HepG2 (cell line): Measurements from ENCODE around the gene SRPRB. TPM values are rescaled to one million over a fixed set of nuclear protein-coding genes. Genes with fewer than 3 reads are reported as not detected.

Source experiments
- ATAC-seq: fragments of 200-7000 bp; cut with Tn5 transposase; 3 replicates; pipeline ENCODE4 v1.9.1; 2020; ENCODE audit warnings: mild to moderate bottlenecking, moderate library complexity
- BruUV-seq: library from RNA; stranded (reverse); fragments of 400-500 nt; replicated peaks from 2 replicates; lab custom pipeline; 2021; lab: Mats Ljungman, UMichigan
- CTCF ChIA-PET: fragments of 300-600 bp; formaldehyde crosslinking; extraction: SDS; loops from one replicate; lab custom pipeline; 2021; ENCODE audit warnings: low total read pairs, inconsistent platforms, low intra/inter-chr PET ratio; lab: Yijun Ruan, JAX
- POLR2A ChIA-PET: fragments of 350-600 bp; sonication (Branson Sonifier 250); formaldehyde crosslinking; loops from one replicate; lab custom pipeline; 2020; ENCODE audit warnings: antibody characterized with exemption, inconsistent platforms; lab: Yijun Ruan, JAX
- DNase-seq: peaks from one replicate; pipeline ENCODE4 v3.0.0-alpha.2; 2015; ENCODE audit warnings: low spot score
- FAIRE-seq: peaks from 3 replicates; lab custom pipeline; 2011; peaks lifted over from hg19 to GRCh38; lab: Jason Lieb, UNC
- H2AFZ ChIP-seq: one replicate; pipeline ENCODE4 v1.6.1; 2011; ENCODE audit warnings: low read length, inconsistent platforms
- H3K27ac ChIP-seq: fragments of 300-600 bp; 3 replicates; pipeline ENCODE4 v1.8.0; 2011; ENCODE audit warnings: mixed run types, mild to moderate bottlenecking, mixed read lengths, low read length, inconsistent platforms; ENCODE audit not compliant: insufficient read depth; ENCODE audit errors: extremely low read length
- H3K27me3 ChIP-seq, 2 experiments: fragments of 200-600 bp in 1 of 2; 2 replicates in 1 of 2; 3 replicates in 1 of 2; pipeline versions ENCODE4 v1.6.0 to v1.8.0; 2011; ENCODE audit warnings: low read length in 2 of 2, mild to moderate bottlenecking in 2 of 2, moderate library complexity in 2 of 2, inconsistent platforms in 1 of 2; ENCODE audit not compliant: insufficient read depth in 2 of 2, control insufficient read depth in 1 of 2
- H3K36me3 ChIP-seq, 2 experiments: fragments of 200-600 bp in 1 of 2; replicated peaks in 1 of 2; 2 replicates in 1 of 2; 3 replicates in 1 of 2; pipeline versions ENCODE4 v1.5.1 to v1.8.0; 2011; ENCODE audit warnings: low read length in 2 of 2, inconsistent platforms in 1 of 2; ENCODE audit not compliant: insufficient read depth in 2 of 2, control insufficient read depth in 1 of 2
- H3K4me1 ChIP-seq: 2 replicates; pipeline ENCODE4 v1.5.1; 2012; ENCODE audit warnings: low read length, inconsistent platforms; ENCODE audit not compliant: insufficient read depth
- H3K4me2 ChIP-seq: 2 replicates; pipeline ENCODE4 v1.6.0; 2011; ENCODE audit warnings: low read depth, low read length, inconsistent platforms
- H3K4me3 ChIP-seq, 3 experiments: fragments of 200-600 bp in 1 of 3; sonication (generic), shearing (Covaris generic) in 1 of 3; replicated peaks in 1 of 3; 2 replicates each; pipeline ENCODE4 v1.5.1; 2011 to 2016; ENCODE audit warnings: low read length in 3 of 3, inconsistent platforms in 2 of 3, low read depth in 2 of 3, mild to moderate bottlenecking in 2 of 3, control low read depth in 1 of 3, mixed read lengths in 1 of 3; ENCODE audit not compliant: insufficient read depth in 1 of 3
- H3K79me2 ChIP-seq: one replicate; pipeline ENCODE4 v1.6.1; 2011; ENCODE audit warnings: low read length, inconsistent platforms; ENCODE audit not compliant: insufficient read depth
- H3K9ac ChIP-seq: 2 replicates; pipeline ENCODE4 v1.6.0; 2011; ENCODE audit warnings: mild to moderate bottlenecking, low read depth, low read length, inconsistent platforms; ENCODE audit not compliant: insufficient read depth
- H3K9me3 ChIP-seq: 2 replicates; pipeline ENCODE4 v1.5.1; 2012; ENCODE audit warnings: mild to moderate bottlenecking, low read length
- H4K20me1 ChIP-seq: 2 replicates; pipeline ENCODE4 v1.6.0; 2011; ENCODE audit warnings: inconsistent platforms, mild to moderate bottlenecking, low read length, moderate library complexity; ENCODE audit not compliant: insufficient read depth
- FOSL2 ChIP-seq: sonication (generic); formaldehyde crosslinking; IDR thresholded peaks from 2 replicates; pipeline ENCODE4 v1.4.0; 2020; ENCODE audit warnings: missing genetic modification reagents
- GLI4 ChIP-seq: sonication (generic); formaldehyde crosslinking; IDR thresholded peaks from 2 replicates; pipeline ENCODE4 v1.5.1; 2020; ENCODE audit warnings: missing genetic modification reagents, mild to moderate bottlenecking, moderate library complexity, borderline replicate concordance
- HHEX ChIP-seq: IDR thresholded peaks from 2 replicates; pipeline ENCODE4 v1.6.1; 2016; ENCODE audit warnings: control low read depth
- IKZF4 ChIP-seq: sonication (generic); formaldehyde crosslinking; IDR thresholded peaks from 2 replicates; pipeline ENCODE4 v1.5.1; 2020; ENCODE audit warnings: borderline replicate concordance, mild to moderate bottlenecking, low read depth, missing genetic modification reagents; ENCODE audit errors: not compliant biosample characterization
- NFATC3 ChIP-seq: sonication (generic); formaldehyde crosslinking; IDR thresholded peaks from 2 replicates; pipeline ENCODE4 v1.5.1; 2020; ENCODE audit warnings: mild to moderate bottlenecking, missing genetic modification reagents
- NFKB2 ChIP-seq: sonication (generic); formaldehyde crosslinking; IDR thresholded peaks from 2 replicates; pipeline ENCODE4 v1.4.0; 2020; ENCODE audit warnings: missing genetic modification reagents, borderline replicate concordance
- NONO ChIP-seq, 2 experiments: fragments of 450-650 bp in 1 of 2; sonication (generic) in 1 of 2; formaldehyde crosslinking in 1 of 2; IDR thresholded peaks in 1 of 2; conservative IDR thresholded peaks in 1 of 2; 2 replicates each; pipeline versions ENCODE4 v1.6.1 to v1.8.0; 2017 to 2022; ENCODE audit warnings: mild to moderate bottlenecking in 1 of 2, missing genetic modification reagents in 1 of 2, moderate library complexity in 1 of 2
- PAF1 ChIP-seq: IDR thresholded peaks from 2 replicates; pipeline ENCODE4 v1.6.1; 2016; ENCODE audit warnings: missing genetic modification reagents, missing compliant biosample characterization
- PITX1 ChIP-seq: sonication (generic); formaldehyde crosslinking; IDR thresholded peaks from 2 replicates; pipeline ENCODE4 v1.5.1; 2020; ENCODE audit warnings: mild to moderate bottlenecking, missing genetic modification reagents
- POLR2A ChIP-seq, 2 experiments: IDR thresholded peaks; 2 replicates each; pipeline ENCODE4 v1.6.1; 2011; ENCODE audit warnings: low read depth in 2 of 2, low read length in 2 of 2, mild to moderate bottlenecking in 1 of 2, moderate library complexity in 1 of 2; ENCODE audit not compliant: insufficient read depth in 1 of 2
- POLR2AphosphoS5 ChIP-seq: IDR thresholded peaks from 2 replicates; pipeline ENCODE4 v1.6.1; 2012; ENCODE audit warnings: low read depth, low read length
- POLR2G ChIP-seq: fragments of 200-400 bp; formaldehyde crosslinking; IDR thresholded peaks from 2 replicates; pipeline ENCODE4 v1.6.1; 2018; ENCODE audit warnings: mild to moderate bottlenecking, low read depth, low read length, moderate library complexity
- RBFOX2 ChIP-seq: fragments of 200-400 bp; formaldehyde crosslinking; IDR thresholded peaks from 2 replicates; pipeline ENCODE4 v1.6.1; 2017; ENCODE audit warnings: low read depth, mild to moderate bottlenecking, low read length
- RBM22 ChIP-seq: fragments of 200-400 bp; formaldehyde crosslinking; optimal IDR thresholded peaks from 2 replicates; pipeline ENCODE3; 2017; ENCODE audit warnings: mild to moderate bottlenecking, low read length, moderate library complexity
- SALL1 ChIP-seq: sonication (generic); formaldehyde crosslinking; IDR thresholded peaks from 2 replicates; pipeline ENCODE4 v1.8.0; 2022; ENCODE audit warnings: mild to moderate bottlenecking, missing genetic modification reagents
- TMF1 ChIP-seq: sonication (generic); formaldehyde crosslinking; IDR thresholded peaks from 2 replicates; pipeline ENCODE4 v1.8.1; 2022; ENCODE audit warnings: low read depth, missing genetic modification reagents
- ZNF547 ChIP-seq: sonication (generic); formaldehyde crosslinking; IDR thresholded peaks from 2 replicates; pipeline ENCODE4 v1.5.1; 2020; ENCODE audit warnings: mild to moderate bottlenecking, missing genetic modification reagents
- WGBS: methylation state at CpG from one replicate; pipeline ENCODE4 v1.1.6; 2017; ENCODE audit warnings: low lambda C conversion rate; 5-methylcytosine and 5-hydroxymethylcytosine counted together
- in situ Hi-C: cut with HindIII; loops from 2 replicates; pipeline ENCODE4 v1.10.0; 2017; ENCODE audit warnings: low pct_unique_long_range_greater_than_20kb; ENCODE audit not compliant: extremely low pct_ligation_motif_present
- intact Hi-C: fragments of 100-400 bp; cut with micrococcal nuclease; formaldehyde crosslinking; loops from one replicate; pipeline ENCODE4 v1.10.0; 2022; ENCODE audit not compliant: unreplicated experiment
- polyA plus RNA-seq, 8 experiments: library from polyadenylated mRNA; depleted of rRNA in 3 of 8; stranded (reverse) in 7 of 8; unstranded in 1 of 8; fragments of >200 nt; fragmentation: Illumina TruSeq in 4 of 8; extraction: Trizol in 4 of 8; gene quantifications; 2 replicates each; pipeline versions ENCODE4 v1.2.1 to v1.2.3, GENCODE V29; 2011 to 2016; ENCODE audit warnings: low read depth in 4 of 8, missing spikeins in 1 of 8, mixed read lengths in 1 of 8; ENCODE audit not compliant: insufficient read depth in 1 of 8
- total RNA-seq, 5 experiments: library from RNA; depleted of rRNA; stranded (reverse); fragments of >200 nt; fragmentation: Illumina TruSeq; extraction: Trizol; gene quantifications; 2 replicates each; pipeline ENCODE4 v1.2.3, GENCODE V29; 2016; ENCODE audit warnings: low read depth in 1 of 5
- TF ChIP-seq, protein P1 (sequence below): sonication (generic); formaldehyde crosslinking; IDR thresholded peaks from 2 replicates; pipeline ENCODE4 v1.4.0; 2020; ENCODE audit warnings: missing genetic modification reagents
- TF ChIP-seq, protein P2 (sequence below): sonication (generic); formaldehyde crosslinking; IDR thresholded peaks from 2 replicates; pipeline ENCODE4 v1.5.1; 2020; ENCODE audit warnings: missing genetic modification reagents, mild to moderate bottlenecking, borderline replicate concordance

Gene SRPRB
- total and polyA plus RNA-seq, 2 of the 13 experiments (the other 11 are each of a cell fraction or from before 2014, with no cell fraction given), result 41.0 to 111 TPM

DNA sequence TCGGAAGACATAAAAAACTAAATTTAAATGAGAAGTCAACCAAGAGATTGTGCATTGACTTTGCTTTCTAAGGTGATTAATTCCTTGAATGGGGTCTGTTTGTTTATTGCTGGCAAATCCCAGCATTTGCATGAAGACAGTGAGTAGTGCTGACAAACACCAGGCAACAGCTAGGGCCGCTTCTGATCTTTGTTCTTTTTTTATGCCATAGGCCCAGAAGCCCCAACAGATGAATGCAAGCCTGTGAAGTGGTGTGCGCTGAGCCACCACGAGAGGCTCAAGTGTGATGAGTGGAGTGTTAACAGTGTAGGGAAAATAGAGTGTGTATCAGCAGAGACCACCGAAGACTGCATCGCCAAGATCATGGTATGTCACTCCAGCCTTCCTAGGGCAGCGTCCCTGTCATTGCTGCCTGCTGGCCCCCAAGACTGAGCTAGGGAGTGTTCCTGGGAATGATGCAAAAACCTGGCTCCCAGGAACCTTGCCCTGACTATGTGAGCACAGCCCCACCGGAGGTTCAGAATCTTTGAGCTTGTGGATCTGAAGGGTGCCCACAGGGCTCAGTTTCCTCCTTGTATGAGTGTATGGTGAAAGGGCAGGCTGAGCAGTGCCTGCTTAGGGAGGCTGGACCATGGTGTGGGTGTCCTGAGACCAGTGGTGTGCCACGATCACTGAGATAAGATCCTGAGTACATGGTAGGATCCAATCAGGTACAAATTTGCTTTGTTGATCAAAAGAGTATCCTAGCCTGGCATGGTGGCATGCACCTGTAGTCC, 46.5 kb upstream of the SRPRB start:
- peaks cover 39% of the 10 kb centered on the region for H3K4me1 ChIP-seq
- no peaks in the 10 kb centered on the region for H3K27me3 ChIP-seq
- no peak overlapping the region for H2AFZ ChIP-seq
- POLR2A ChIA-PET, result interaction anchor here (1.0 to 2.4 kb wide), 4 partner anchors 8 to 28 kb away, joined by 3 to 9 read pairs (median 4); partner anchors contain the start of gene TF
- CTCF ChIA-PET, result no interaction called here
- H3K36me3 ChIP-seq, result peaks cover 56 to 91% of the 10 kb centered on the region in 2 experiments
- intact Hi-C loops, result no loop called here
- DNase-seq (no peak), FAIRE-seq (no peak), ATAC-seq (no peak)
- no peak overlapping the region for H3K9ac ChIP-seq
- H3K79me2 ChIP-seq, result no peaks in the 10 kb centered on the region
- 100% methylated on average over 5 of the region's 9 CpGs for WGBS
- H3K4me3 ChIP-seq, result no peak overlapping the region
- H4K20me1 ChIP-seq, result peaks cover 65% of the 10 kb centered on the region
- H3K27ac ChIP-seq, result no peak overlapping the region
- in situ Hi-C loops, result no loop called here
- H3K4me2 ChIP-seq, result no peak overlapping the region
- no peaks in the 10 kb centered on the region for H3K9me3 ChIP-seq
- no TSS peak for BruUV-seq
- TF ChIP-seq NFATC3 (CRISPR knock-in tag), result no peak
- no peak for TF ChIP-seq FOSL2 (CRISPR knock-in tag)
- TF ChIP-seq IKZF4 (CRISPR knock-in tag), result no peak
- no peak for TF ChIP-seq HHEX (CRISPR knock-in tag)
- 0 out of 2 replicates have a peak, but pooled peaks have one; percentile 27 for TF ChIP-seq PITX1 (CRISPR knock-in tag)
- 0 out of 2 replicates have a peak, but pooled peaks have one; percentile 9 for TF ChIP-seq SALL1 (CRISPR knock-in tag)
- TF ChIP-seq, protein P1, sequence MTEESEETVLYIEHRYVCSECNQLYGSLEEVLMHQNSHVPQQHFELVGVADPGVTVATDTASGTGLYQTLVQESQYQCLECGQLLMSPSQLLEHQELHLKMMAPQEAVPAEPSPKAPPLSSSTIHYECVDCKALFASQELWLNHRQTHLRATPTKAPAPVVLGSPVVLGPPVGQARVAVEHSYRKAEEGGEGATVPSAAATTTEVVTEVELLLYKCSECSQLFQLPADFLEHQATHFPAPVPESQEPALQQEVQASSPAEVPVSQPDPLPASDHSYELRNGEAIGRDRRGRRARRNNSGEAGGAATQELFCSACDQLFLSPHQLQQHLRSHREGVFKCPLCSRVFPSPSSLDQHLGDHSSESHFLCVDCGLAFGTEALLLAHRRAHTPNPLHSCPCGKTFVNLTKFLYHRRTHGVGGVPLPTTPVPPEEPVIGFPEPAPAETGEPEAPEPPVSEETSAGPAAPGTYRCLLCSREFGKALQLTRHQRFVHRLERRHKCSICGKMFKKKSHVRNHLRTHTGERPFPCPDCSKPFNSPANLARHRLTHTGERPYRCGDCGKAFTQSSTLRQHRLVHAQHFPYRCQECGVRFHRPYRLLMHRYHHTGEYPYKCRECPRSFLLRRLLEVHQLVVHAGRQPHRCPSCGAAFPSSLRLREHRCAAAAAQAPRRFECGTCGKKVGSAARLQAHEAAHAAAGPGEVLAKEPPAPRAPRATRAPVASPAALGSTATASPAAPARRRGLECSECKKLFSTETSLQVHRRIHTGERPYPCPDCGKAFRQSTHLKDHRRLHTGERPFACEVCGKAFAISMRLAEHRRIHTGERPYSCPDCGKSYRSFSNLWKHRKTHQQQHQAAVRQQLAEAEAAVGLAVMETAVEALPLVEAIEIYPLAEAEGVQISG (CRISPR knock-in tag), result 0 out of 2 replicates have a peak, but pooled peaks have one; percentile 11
- TF ChIP-seq RBFOX2, result peak; percentile 79
- TF ChIP-seq GLI4, result no peak
- TF ChIP-seq PAF1 (CRISPR knock-in tag), result peak; percentile 71; the same call in 1 of the 2 replicates
- TF ChIP-seq, protein P2, sequence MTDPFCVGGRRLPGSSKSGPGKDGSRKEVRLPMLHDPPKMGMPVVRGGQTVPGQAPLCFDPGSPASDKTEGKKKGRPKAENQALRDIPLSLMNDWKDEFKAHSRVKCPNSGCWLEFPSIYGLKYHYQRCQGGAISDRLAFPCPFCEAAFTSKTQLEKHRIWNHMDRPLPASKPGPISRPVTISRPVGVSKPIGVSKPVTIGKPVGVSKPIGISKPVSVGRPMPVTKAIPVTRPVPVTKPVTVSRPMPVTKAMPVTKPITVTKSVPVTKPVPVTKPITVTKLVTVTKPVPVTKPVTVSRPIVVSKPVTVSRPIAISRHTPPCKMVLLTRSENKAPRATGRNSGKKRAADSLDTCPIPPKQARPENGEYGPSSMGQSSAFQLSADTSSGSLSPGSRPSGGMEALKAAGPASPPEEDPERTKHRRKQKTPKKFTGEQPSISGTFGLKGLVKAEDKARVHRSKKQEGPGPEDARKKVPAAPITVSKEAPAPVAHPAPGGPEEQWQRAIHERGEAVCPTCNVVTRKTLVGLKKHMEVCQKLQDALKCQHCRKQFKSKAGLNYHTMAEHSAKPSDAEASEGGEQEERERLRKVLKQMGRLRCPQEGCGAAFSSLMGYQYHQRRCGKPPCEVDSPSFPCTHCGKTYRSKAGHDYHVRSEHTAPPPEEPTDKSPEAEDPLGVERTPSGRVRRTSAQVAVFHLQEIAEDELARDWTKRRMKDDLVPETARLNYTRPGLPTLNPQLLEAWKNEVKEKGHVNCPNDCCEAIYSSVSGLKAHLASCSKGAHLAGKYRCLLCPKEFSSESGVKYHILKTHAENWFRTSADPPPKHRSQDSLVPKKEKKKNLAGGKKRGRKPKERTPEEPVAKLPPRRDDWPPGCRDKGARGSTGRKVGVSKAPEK (CRISPR knock-in tag), result 0 out of 2 replicates have a peak, but pooled peaks have one; percentile 43
- TF ChIP-seq NONO (IDR thresholded peaks at IDR 0.05), result no peak
- peak; percentile 25; the same call in 1 of the 2 replicates for TF ChIP-seq NONO (CRISPR knock-in tag; conservative IDR thresholded peaks at IDR 0.05)
- peak in 1 of 2 experiments; percentile 58; a peak in 2 of 4 replicates for TF ChIP-seq POLR2A (IDR thresholded peaks at IDR 0.05; ENCODE audit: insufficient read depth in 1 of 2, low read depth in 2 of 2, low read length in 2 of 2)
- TF ChIP-seq NFKB2 (CRISPR knock-in tag), result 0 out of 2 replicates have a peak, but pooled peaks have one; percentile 49
- 0 out of 2 replicates have a peak, but pooled peaks have one; percentile 27 for TF ChIP-seq ZNF547 (CRISPR knock-in tag)
- TF ChIP-seq POLR2AphosphoS5, result peak; percentile 36
- peak; percentile 41 for TF ChIP-seq POLR2G
- peak; percentile 52; the same call in 1 of the 2 replicates for TF ChIP-seq TMF1 (CRISPR knock-in tag)
- TF ChIP-seq RBM22, result peak; percentile 87
